ENCODE data around the gene ERI2.

GRCh38 chr16:20762404-20763123 is 43.7 kb downstream of the ERI2 start:
- TF ChIP-seq CTCF (conservative IDR thresholded peaks at IDR 0.05; ENCODE audit: low read depth, low read length) (no peak), EZH2 (IDR thresholded peaks at IDR 0.05; ENCODE audit: low read length, unreplicated experiment) (no peak)
